ENCODE measurements around the gene ZNF230. TPM values are rescaled to one million over a fixed set of nuclear protein-coding genes. Genes with fewer than 3 reads are reported as not detected.

ZNF230 gene
- total and polyA plus RNA-seq, 2 of the 8 experiments (the other 6 are each of a cell fraction or from before 2014, with no cell fraction given): 1.5 to 3.6 TPM

GRCh38 chr19:44061038-44061437, 58.3 kb downstream of the ZNF230 start:
- CTCF ChIA-PET (ENCODE audit: partially characterized antibody): interaction anchor here (0.6 kb wide), 1 partner anchor 79 kb away, joined by 4 read pairs; no protein-coding TSS in a partner anchor
- H3K27me3 ChIP-seq (replicated peaks in 1 of 4; ENCODE audit: control insufficient read depth in 3 of 4, extremely low read depth in 1 of 4, insufficient read depth in 3 of 4, low read length in 3 of 4): no peaks in the 10 kb centered on the region
- no peaks in the 10 kb centered on the region for H3K23me2 ChIP-seq (ENCODE audit: low read depth, low read length)
- TF ChIP-seq NANOG (IDR thresholded peaks at IDR 0.05; ENCODE audit: insufficient read depth, low read depth, low read length, poor library complexity, severe bottlenecking) (no peak), TCF12 (IDR thresholded peaks at IDR 0.05; ENCODE audit: low read depth, low read length) (no peak), YY1 (IDR thresholded peaks at IDR 0.05; ENCODE audit: low read depth, low read length) (no peak), CHD2 (IDR thresholded peaks at IDR 0.05; ENCODE audit: low read length) (no peak), BRCA1 (IDR thresholded peaks at IDR 0.05; ENCODE audit: low read depth, low read length) (no peak), SP4 (IDR thresholded peaks at IDR 0.05; ENCODE audit: low read length) (no peak), TAF1 (IDR thresholded peaks at IDR 0.05; ENCODE audit: low read depth, low read length) (no peak), SRF (IDR thresholded peaks at IDR 0.05; ENCODE audit: low read depth, low read length) (no peak), KDM1A (IDR thresholded peaks at IDR 0.05; ENCODE audit: borderline replicate concordance, low read length) (no peak), RAD21 (IDR thresholded peaks at IDR 0.05 in 1 of 2, conservative IDR thresholded peaks at IDR 0.05 in 1 of 2; ENCODE audit: low read depth in 2 of 2, low read length in 2 of 2) (no peak), KDM4A (IDR thresholded peaks at IDR 0.05; ENCODE audit: low read depth, low read length, severe bottlenecking) (no peak), MAFK (IDR thresholded peaks at IDR 0.05; ENCODE audit: low read depth, low read length) (no peak), GABPA (IDR thresholded peaks at IDR 0.05; ENCODE audit: borderline replicate concordance, insufficient read depth, low read length) (no peak), TEAD4 (IDR thresholded peaks at IDR 0.05; ENCODE audit: low read depth, low read length) (no peak), EGR1 (IDR thresholded peaks at IDR 0.05; ENCODE audit: borderline replicate concordance, low read depth, low read length) (no peak)

More at GRCh38 chr19:44061038-44061437, 58.3 kb downstream of the ZNF230 start:
- Histone ChIP-seq H2BK12ac (ENCODE audit: low read depth, low read length) (no peak overlapping the region), H3K27ac (ENCODE audit: low read depth, low read length) (no peak overlapping the region), H3K9ac (replicated peaks in 1 of 4; ENCODE audit: extremely low read depth in 1 of 4, low read depth in 3 of 4, low read length in 3 of 4) (no peak overlapping the region), H2BK120ac (replicated peaks; ENCODE audit: low read depth, low read length) (no peak overlapping the region), H3K9me3 (ENCODE audit: insufficient read depth in 2 of 2, low read depth in 1 of 2, low read length in 1 of 2) (peaks cover 10 to 15% of the 10 kb centered on the region in 2 experiments), H4K5ac (ENCODE audit: insufficient read length, low read depth, low read length) (no peak overlapping the region), H3K79me1 (ENCODE audit: low read depth, low read length) (no peaks in the 10 kb centered on the region), H4K20me1 (replicated peaks in 1 of 2; ENCODE audit: control insufficient read depth in 1 of 2, insufficient read depth in 2 of 2, low read length in 2 of 2) (no peaks in the 10 kb centered on the region), H2BK15ac (ENCODE audit: low read length) (no peak overlapping the region), H4K8ac (ENCODE audit: extremely low read depth, insufficient read depth, low read length) (no peak overlapping the region), H2BK5ac (ENCODE audit: low read depth, low read length) (no peak overlapping the region), H2BK20ac (ENCODE audit: low read length) (no peak overlapping the region), H3K14ac (ENCODE audit: insufficient read length) (no peak overlapping the region), H3K56ac (replicated peaks; ENCODE audit: insufficient read length, low read depth, low read length) (no peak overlapping the region), H3K36me3 (ENCODE audit: control insufficient read depth in 2 of 4, insufficient read depth in 4 of 4, low read length in 3 of 4) (peaks cover 2 to 50% (median 31%) of the 10 kb centered on the region in 4 experiments; a peak in 6 of 8 replicates), H3K79me2 (ENCODE audit: control insufficient read depth in 1 of 2, insufficient read depth in 2 of 2, low read length in 2 of 2) (no peaks in the 10 kb centered on the region), H2AFZ (ENCODE audit: low read length) (no peak overlapping the region), H3K4me3 (ENCODE audit: extremely low read depth in 1 of 4, insufficient read depth in 2 of 4, low read depth in 3 of 4, low read length in 4 of 4) (no peak overlapping the region), H4K91ac (replicated peaks; ENCODE audit: insufficient read length, low read length) (no peak overlapping the region), H3K4ac (replicated peaks; ENCODE audit: insufficient read length, low read depth, low read length) (no peak overlapping the region), H3K18ac (ENCODE audit: extremely low read depth, low read length) (no peak overlapping the region), H3K23ac (ENCODE audit: insufficient read length) (no peak overlapping the region), H2AK5ac (ENCODE audit: low read depth, low read length) (no peak overlapping the region), H3K4me2 (ENCODE audit: insufficient read depth in 1 of 2, low read depth in 2 of 2, low read length in 2 of 2) (no peak overlapping the region), H3K4me1 (replicated peaks in 1 of 4; ENCODE audit: control insufficient read depth in 3 of 4, insufficient read depth in 4 of 4, low read length in 3 of 4) (no peaks in the 10 kb centered on the region)
- FAIRE-seq (no peak), DNase-seq (ENCODE audit: low read depth in 1 of 2, low spot score in 2 of 2) (no peak)
- POLR2A ChIA-PET (ENCODE audit: partially characterized antibody): interaction anchor here (1.5 kb wide), 1 partner anchor 9 kb away, joined by 3 read pairs; no protein-coding TSS in a partner anchor
- WGBS, 2 experiments (ENCODE audit: extremely low coverage in 1 of 2, insufficient coverage in 1 of 2, insufficient read length in 1 of 2, insufficient replicate concordance in 2 of 2, low coverage in 1 of 2, low lambda C conversion rate in 2 of 2, missing lambda C conversion rate in 1 of 2): 84% methylated on average over 1 of the region's 1 CpG; no CpG with 5 or more reads in 1 of the 2 experiments

Measured in H1 (cell line).